ENCODE data around the gene VGLL1.

Gene VGLL1

DNA sequence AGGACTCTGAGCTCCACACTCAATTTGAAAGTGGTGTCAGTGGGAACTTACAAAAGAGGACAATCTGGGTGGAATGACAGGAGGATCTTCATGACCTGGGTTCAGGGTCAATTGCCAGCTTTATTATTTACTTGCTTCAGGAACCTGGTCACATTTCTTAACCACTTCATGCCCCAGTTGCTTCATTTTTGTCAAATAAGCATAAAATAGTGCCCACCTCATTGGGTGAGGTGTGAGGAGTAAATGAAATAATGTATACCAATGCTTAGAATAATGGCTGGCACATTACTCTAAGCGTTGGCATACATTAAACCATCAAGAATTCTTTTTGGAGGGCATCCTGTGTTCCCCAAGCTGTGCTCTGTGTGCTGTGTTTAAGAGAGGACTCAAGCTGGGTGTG is 19.4 kb downstream of the VGLL1 start:
- DNase-seq (ENCODE audit: low read depth) = no peak

DNA sequence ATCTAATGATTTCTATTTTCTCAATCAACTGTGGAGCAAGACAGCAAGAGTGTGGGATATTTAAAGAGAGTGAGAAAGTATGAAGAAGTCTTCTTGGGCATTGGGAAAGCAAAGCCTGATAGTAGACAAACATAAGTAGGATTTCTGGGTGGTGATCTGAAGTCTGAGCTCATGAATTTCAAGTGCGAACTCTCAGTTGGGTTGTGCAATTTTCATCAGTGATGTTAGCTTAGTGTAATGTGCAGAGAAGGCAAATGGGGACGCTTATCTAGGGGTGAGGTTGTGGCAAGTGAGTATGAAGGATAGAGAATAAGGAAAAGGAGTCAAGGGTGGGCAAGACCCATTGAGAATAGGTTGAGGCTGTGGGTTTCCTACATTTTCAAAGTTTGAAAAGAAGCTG is 23.7 kb downstream of the VGLL1 start:
- no peak for DNase-seq (ENCODE audit: low read depth)

- DNase-seq (ENCODE audit: low read depth) = no peak
Observed at GRCh38 chrX:136572030-136572429, 40.0 kb downstream of the VGLL1 start.

DNA sequence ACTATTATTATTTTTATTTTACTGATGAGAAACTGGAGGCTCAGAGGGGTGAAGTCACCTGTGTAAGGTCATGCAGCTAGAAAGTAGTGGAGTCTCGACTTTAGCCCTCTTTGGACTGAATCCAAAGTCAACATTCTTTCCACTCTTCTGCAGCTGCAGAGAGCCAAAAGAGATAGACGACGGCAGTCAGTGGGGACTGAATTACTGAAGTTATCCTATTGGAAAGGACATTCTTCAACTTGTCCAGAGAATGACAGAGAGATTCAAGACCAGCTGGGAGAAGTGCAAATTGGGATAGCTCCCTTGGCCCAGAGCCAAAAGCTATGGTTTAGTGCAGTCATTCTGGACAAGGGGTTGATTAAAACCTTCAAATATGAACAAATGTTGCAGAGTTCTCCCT is 42.5 kb downstream of the VGLL1 start:
- no peak for DNase-seq (ENCODE audit: low read depth)

- peak; percentile 41 for DNase-seq (ENCODE audit: low read depth)
Observed at GRCh38 chrX:136577552-136577951, 45.5 kb downstream of the VGLL1 start.

DNA sequence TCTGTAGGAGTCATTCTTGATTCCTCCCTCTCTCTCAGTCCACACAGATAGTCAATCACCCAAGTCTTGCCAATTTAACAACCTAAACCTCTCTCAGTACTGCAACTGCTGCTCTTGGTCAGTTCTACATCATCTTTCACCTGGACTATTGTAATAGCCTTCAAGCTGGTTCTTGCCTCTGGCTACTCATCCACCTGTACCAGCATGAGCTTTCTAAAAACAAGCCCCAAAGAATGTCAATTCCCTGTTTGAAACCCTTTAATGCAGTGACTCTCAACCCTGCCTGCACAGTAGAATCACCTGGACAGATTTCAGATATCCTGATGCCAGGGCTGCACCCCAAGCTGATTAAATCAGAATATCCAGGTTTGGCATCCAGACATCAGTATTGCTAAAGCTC is 48.3 kb downstream of the VGLL1 start:
- DNase-seq (ENCODE audit: low read depth) = no peak

DNA sequence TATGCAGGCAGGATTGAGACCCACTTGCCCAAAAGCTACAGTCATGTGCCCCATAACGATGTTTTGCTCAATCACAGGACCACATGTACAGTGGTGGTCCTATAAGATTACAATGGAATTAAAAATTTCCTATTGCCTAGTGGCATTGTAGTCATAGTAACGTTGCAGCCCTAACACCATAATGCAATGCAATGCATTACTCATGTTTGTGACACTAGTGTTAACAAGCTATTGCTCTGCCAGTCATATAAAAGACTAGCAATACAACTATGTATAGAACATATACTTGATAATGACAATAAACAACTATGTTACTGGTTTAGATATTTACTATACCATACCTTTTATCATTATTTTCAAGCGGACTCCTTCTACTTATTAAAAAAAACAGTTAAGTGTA is 50.6 kb downstream of the VGLL1 start:
- no peak for DNase-seq (ENCODE audit: low read depth)

DNA sequence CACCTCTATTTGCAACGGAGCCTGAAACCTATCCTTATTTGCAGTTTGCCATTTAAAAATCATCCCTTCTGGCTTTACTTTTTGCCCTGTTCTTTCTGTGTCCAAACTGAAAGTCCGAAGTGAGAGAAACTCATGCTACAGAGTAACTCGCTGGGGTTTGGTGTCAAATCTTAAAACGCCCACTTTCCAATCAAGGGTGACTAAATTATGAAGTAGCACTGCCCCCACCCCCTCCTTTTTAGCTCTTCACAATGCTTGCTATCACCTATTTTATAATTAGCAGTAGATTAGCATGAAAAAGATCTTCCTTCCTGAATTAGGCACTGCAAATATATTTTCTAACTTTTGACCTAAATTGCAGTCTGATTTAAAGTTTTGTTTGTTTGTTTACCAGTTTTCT is 52.5 kb downstream of the VGLL1 start:
- no peak for DNase-seq (ENCODE audit: low read depth)

DNA sequence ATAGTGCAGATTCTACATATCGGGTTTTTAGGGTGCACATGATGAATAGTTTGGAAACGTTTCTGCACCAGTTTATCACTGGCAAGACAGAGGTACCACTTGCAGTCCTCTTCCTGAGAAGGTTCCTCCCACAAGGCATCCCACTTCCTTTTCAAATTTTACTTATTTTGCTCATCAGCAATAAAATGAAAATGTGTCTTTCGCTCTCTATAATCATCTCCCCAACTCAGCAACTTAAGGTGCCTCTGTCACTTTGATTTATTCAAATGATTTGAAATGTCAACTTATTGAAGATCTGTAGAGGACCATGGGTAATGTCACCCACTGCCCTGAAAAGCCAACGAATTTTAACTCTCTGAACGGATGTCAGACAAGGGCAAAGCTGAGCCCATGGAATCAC is 53.2 kb downstream of the VGLL1 start:
- DNase-seq (ENCODE audit: low read depth) = no peak

DNA sequence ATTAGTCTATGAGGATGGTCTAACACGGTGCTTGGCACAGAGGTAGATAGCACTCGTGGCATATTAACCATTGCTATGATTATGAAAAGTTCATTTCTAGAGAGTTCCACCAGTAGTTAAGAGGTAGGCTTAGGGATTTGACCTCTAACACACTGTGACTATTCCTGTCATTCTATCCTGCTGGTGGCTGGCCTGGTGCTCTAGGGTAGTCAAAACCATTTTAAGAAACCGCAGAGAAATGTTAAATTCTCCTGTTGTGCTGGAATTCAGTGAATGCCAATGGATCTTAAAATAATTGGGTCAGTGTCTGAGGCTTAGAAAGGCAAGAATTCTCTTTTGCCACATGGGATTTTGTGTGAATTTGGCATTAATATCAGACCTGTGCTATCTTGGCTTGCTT is 53.9 kb downstream of the VGLL1 start:
- DNase-seq (ENCODE audit: low read depth) = no peak

GRCh38 chrX:136586386-136586785 is 54.4 kb downstream of the VGLL1 start:
- DNase-seq (ENCODE audit: low read depth) = no peak

- DNase-seq (ENCODE audit: low read depth) = no peak
Observed at GRCh38 chrX:136587532-136587931, 55.5 kb downstream of the VGLL1 start.

- no peak for DNase-seq (ENCODE audit: low read depth)
Observed at GRCh38 chrX:136588036-136588435, 56.0 kb downstream of the VGLL1 start.

DNA sequence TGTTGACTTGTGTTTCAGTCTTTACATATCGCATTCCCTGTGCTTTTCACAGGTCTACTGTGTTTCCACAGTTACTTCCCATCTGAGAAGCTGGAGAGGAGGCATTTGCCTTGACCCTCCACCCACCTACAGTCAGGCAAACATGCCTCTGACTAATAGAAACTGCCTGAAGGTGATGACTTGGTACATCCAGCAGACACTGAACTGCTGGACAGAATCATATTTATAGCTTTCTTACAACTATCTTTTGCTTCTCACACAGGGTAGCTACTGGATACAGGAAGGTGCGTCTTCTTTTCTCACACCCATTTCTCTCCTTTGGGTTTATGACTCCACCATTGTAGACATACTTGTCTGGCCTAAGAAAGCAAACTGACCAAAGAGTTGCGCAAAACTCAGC is 58.0 kb downstream of the VGLL1 start:
- no peak for DNase-seq (ENCODE audit: low read depth)

DNA sequence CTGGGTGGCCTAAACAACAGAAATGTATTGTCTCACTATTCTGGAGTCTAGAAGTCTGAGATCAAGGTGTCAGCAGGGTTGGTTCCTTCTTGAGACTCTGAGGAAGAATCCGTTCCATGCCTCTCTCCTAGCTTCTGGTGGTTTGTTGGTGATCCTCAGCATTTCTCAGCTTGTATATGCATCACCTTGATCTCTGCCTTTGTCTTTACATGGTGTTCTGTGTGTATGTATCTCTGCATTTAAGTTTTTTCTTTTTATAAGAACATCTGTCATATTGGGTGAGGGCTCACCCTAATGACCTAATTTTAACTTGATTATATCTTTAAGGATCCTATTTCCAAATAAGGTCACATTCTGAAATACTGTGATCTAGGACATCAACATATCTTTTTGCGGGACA is 65.3 kb downstream of the VGLL1 start:
- no peak for DNase-seq (ENCODE audit: low read depth)

DNA sequence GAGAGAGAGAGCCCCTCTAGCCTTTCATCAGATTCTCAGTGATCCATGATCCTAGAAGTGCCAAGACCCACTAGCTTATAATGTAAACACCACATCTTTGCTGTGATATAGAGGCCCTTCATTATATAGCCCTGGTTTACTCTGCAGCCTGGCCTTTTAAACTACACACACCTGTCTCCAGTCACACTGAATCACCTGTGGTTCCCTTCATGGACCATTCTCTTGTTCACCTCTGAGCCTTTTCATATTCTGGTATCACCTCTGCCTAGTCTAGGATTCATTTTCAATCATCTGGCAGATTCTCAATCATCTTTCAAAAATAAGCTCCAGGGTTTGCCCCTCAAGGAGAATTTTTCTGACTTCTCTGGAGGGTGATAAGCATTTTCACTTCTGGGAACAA is 65.9 kb downstream of the VGLL1 start:
- no peak for DNase-seq (ENCODE audit: low read depth)

DNA sequence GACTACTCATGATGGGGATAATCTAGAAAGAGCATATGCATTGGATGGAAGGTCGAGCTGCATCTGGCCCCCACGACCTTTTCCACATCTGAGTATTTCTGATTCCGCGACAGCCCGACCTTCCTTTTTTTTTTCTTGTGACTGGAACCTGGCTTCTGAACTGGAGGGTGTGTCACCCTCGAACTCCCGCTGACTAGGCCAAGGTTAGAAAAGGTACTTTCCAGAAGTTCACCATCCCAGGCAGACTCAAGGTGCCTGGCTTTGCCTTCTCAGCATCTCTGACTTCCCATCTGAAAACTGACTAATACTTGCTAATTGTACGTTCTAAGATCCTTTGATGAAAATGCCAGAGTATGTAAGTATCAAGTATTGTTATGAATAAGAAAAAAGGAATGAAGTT is 66.6 kb downstream of the VGLL1 start:
- no peak for DNase-seq (ENCODE audit: low read depth)

DNA sequence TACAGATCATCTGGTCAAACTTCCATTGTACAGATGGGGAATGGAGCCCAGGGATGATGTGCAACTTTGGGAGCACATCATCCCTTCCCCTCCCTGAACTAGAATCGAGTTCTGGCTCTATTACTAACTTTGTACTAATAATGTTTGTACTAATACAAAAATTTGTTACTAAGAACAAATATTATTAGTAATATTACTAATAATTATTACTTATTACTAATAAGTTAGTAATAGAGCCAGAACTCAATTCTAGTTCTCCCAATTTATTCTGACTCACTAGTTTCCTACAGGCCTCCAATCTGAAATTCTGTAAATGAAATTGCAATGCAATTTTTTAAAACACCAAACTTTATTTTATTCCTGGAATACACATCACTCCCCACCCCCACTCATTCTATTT is 68.0 kb downstream of the VGLL1 start:
- DNase-seq (ENCODE audit: low read depth) = no peak

Measured in stimulated activated CD8-positive, alpha-beta memory T cell treated with anti-CD3 and anti-CD28 coated beads, Interleukin-12 subunit alpha, Interleukin-12 subunit beta, amount 100 ng/mL, for 1 hour (primary cell).